Endothelial cell of umbilical vein (primary cell): ENCODE measurements around the gene SLC52A1. TPM values are rescaled to one million over a fixed set of nuclear protein-coding genes. Genes with fewer than 3 reads are reported as not detected.

Experiments used
- BruUV-seq: library from RNA; stranded (reverse); fragments of 400-500 nt; replicated peaks from 2 replicates; lab custom pipeline; 2021; lab: Mats Ljungman, UMichigan
- CTCF ChIA-PET: fragments of 300-600, 350-600 bp; sonication (Branson Sonifier 250); formaldehyde crosslinking; loops from one replicate; lab custom pipeline; 2021; ENCODE audit warnings: antibody characterized with exemption, inconsistent platforms; lab: Charles Lee
- POLR2A ChIA-PET: fragments of 300-600, 350-600 bp; sonication (Branson Sonifier 250); formaldehyde crosslinking; loops from one replicate; lab custom pipeline; 2021; ENCODE audit warnings: antibody characterized with exemption, inconsistent platforms; lab: Charles Lee
- DNase-seq: peaks from one replicate; pipeline ENCODE4 v3.0.0-alpha.2; 2011; ENCODE audit warnings: low read depth, low spot score
- FAIRE-seq: peaks from 2 replicates; lab custom pipeline; 2011; peaks lifted over from hg19 to GRCh38; lab: Jason Lieb, UNC
- H2AFZ ChIP-seq: 2 replicates; pipeline ENCODE4 v1.6.0; 2012; ENCODE audit warnings: low read depth, low read length, control low read depth, inconsistent platforms
- H3K27ac ChIP-seq: 2 replicates; pipeline ENCODE4 v1.5.1; 2011; ENCODE audit warnings: low read depth, mild to moderate bottlenecking, control low read depth, low read length, moderate library complexity; ENCODE audit not compliant: insufficient read depth
- H3K27me3 ChIP-seq, 2 experiments: 2 replicates each; pipeline versions ENCODE4 v1.6.0 to v1.6.1; 2011; ENCODE audit warnings: low read length in 2 of 2, mixed read lengths in 1 of 2; ENCODE audit not compliant: control insufficient read depth in 2 of 2, insufficient read depth in 2 of 2
- H3K36me3 ChIP-seq, 2 experiments: 2 replicates in 1 of 2; 3 replicates in 1 of 2; pipeline ENCODE4 v1.5.1; 2011; ENCODE audit warnings: low read length in 2 of 2, mild to moderate bottlenecking in 1 of 2, moderate library complexity in 1 of 2; ENCODE audit not compliant: control insufficient read depth in 2 of 2, insufficient read depth in 2 of 2; ENCODE audit errors: extremely low read depth in 1 of 2
- H3K4me1 ChIP-seq: 3 replicates; pipeline ENCODE4 v1.5.1; 2011; ENCODE audit warnings: mild to moderate bottlenecking, low read length; ENCODE audit not compliant: control insufficient read depth, insufficient read depth; ENCODE audit errors: extremely low read depth
- H3K4me2 ChIP-seq: 2 replicates; pipeline ENCODE4 v1.6.1; 2011; ENCODE audit warnings: low read length, control low read depth, mixed read lengths; ENCODE audit not compliant: insufficient read depth
- H3K4me3 ChIP-seq, 3 experiments: fragments of 200-600 bp in 1 of 3; sonication (generic), shearing (Covaris generic) in 1 of 3; replicated peaks in 1 of 3; 2 replicates each; pipeline ENCODE4 v1.5.1; 2011 to 2016; ENCODE audit warnings: control low read depth in 3 of 3, low read length in 3 of 3, mild to moderate bottlenecking in 2 of 3, inconsistent platforms in 1 of 3, low read depth in 1 of 3, moderate library complexity in 1 of 3; ENCODE audit not compliant: insufficient read depth in 1 of 3
- H3K79me2 ChIP-seq: 2 replicates; pipeline ENCODE4 v1.6.0; 2012; ENCODE audit warnings: low read length, inconsistent platforms; ENCODE audit not compliant: control insufficient read depth, insufficient read depth
- H3K9ac ChIP-seq: replicated peaks from 2 replicates; pipeline ENCODE3; 2011; ENCODE audit warnings: low read length, control low read depth; ENCODE audit not compliant: insufficient read depth; ENCODE audit errors: extremely low read depth
- H3K9me1 ChIP-seq: replicated peaks from 3 replicates; pipeline ENCODE4 v1.6.0; 2011; ENCODE audit warnings: mild to moderate bottlenecking, low read length; ENCODE audit not compliant: control insufficient read depth, insufficient read depth; ENCODE audit errors: extremely low read depth
- H3K9me3 ChIP-seq: replicated peaks from 2 replicates; pipeline ENCODE4 v1.5.1; 2012; ENCODE audit warnings: low read length, inconsistent platforms; ENCODE audit not compliant: control insufficient read depth, insufficient read depth
- H4K20me1 ChIP-seq: replicated peaks from 2 replicates; pipeline ENCODE3; 2011; ENCODE audit warnings: mild to moderate bottlenecking, low read length; ENCODE audit not compliant: control insufficient read depth, insufficient read depth; ENCODE audit errors: extremely low read depth
- EZH2 ChIP-seq: IDR thresholded peaks from 2 replicates; pipeline ENCODE4 v1.6.1; 2012; ENCODE audit warnings: borderline replicate concordance, low read depth, mild to moderate bottlenecking, moderate library complexity, low read length, inconsistent platforms; ENCODE audit not compliant: severe bottlenecking
- FOS ChIP-seq: IDR thresholded peaks from 2 replicates; pipeline ENCODE4 v1.6.1; 2011; ENCODE audit warnings: mild to moderate bottlenecking, low read length, moderate library complexity, borderline replicate concordance; ENCODE audit not compliant: insufficient read depth
- GATA2 ChIP-seq: IDR thresholded peaks from 2 replicates; pipeline ENCODE4 v1.7.0; 2011; ENCODE audit warnings: low read depth, mild to moderate bottlenecking, moderate library complexity, mixed read lengths, low read length; ENCODE audit not compliant: insufficient read length, insufficient read depth
- JUN ChIP-seq: IDR thresholded peaks from 2 replicates; pipeline ENCODE4 v1.6.1; 2011; ENCODE audit warnings: borderline replicate concordance, low read depth; ENCODE audit not compliant: insufficient read length, insufficient read depth
- MYC ChIP-seq: IDR thresholded peaks from one replicate; pipeline ENCODE4 v1.6.1; 2011; ENCODE audit warnings: mild to moderate bottlenecking, low read depth, low read length
- POLR2A ChIP-seq: IDR thresholded peaks from 2 replicates; pipeline ENCODE4 v1.6.1; 2012; ENCODE audit warnings: low read depth, mild to moderate bottlenecking, control low read depth, low read length
- POLR2AphosphoS5 ChIP-seq: IDR thresholded peaks from 2 replicates; pipeline ENCODE4 v1.6.1; 2012; ENCODE audit warnings: low read depth, mild to moderate bottlenecking, control low read depth, low read length, moderate library complexity; ENCODE audit not compliant: insufficient read depth
- dilution Hi-C: fragments of 300-500 bp; cut with MboI; formaldehyde crosslinking; loops from one replicate; pipeline ENCODE4 v1.15.0; 2019; ENCODE audit warnings: low sequenced_read_pairs; ENCODE audit not compliant: extremely low pct_ligation_motif_present
- intact Hi-C: fragments of 100-400 bp; cut with micrococcal nuclease; formaldehyde crosslinking; loops from one replicate; pipeline ENCODE4 v1.10.0; 2022
- polyA plus RNA-seq, 4 experiments: library from polyadenylated mRNA; depleted of rRNA in 3 of 4; stranded (reverse) in 3 of 4; unstranded in 1 of 4; fragments of >200 nt; gene quantifications; 2 replicates each; pipeline versions ENCODE4 v1.2.1 to v1.2.3, GENCODE V29; 2011 to 2012; ENCODE audit warnings: missing spikeins in 1 of 4
- total RNA-seq: library from RNA; stranded (reverse); gene quantifications from 2 replicates; pipeline ENCODE4 v1.2.3, GENCODE V29; 2021
- TF ChIP-seq, protein P1 (sequence below), 2 donors: IDR thresholded peaks; 1 replicate in 1 of 2; 2 replicates in 1 of 2; pipeline ENCODE4 v1.5.1; 2011; ENCODE audit warnings: low read length in 2 of 2, mild to moderate bottlenecking in 2 of 2, moderate library complexity in 2 of 2, control low read depth in 1 of 2, inconsistent platforms in 1 of 2, low read depth in 1 of 2; ENCODE audit not compliant: insufficient read depth in 1 of 2; ENCODE audit errors: extremely low read depth in 1 of 2
- TF ChIP-seq, protein P2 (sequence below): IDR thresholded peaks from 2 replicates; pipeline ENCODE4 v1.6.1; 2011; ENCODE audit not compliant: insufficient read depth, insufficient read length

SLC52A1 gene
- total and polyA plus RNA-seq, 2 donors (not counting 3 experiments of a cell fraction or from before 2014, with no cell fraction given): 0.04 TPM; not detected in 1

DNA sequence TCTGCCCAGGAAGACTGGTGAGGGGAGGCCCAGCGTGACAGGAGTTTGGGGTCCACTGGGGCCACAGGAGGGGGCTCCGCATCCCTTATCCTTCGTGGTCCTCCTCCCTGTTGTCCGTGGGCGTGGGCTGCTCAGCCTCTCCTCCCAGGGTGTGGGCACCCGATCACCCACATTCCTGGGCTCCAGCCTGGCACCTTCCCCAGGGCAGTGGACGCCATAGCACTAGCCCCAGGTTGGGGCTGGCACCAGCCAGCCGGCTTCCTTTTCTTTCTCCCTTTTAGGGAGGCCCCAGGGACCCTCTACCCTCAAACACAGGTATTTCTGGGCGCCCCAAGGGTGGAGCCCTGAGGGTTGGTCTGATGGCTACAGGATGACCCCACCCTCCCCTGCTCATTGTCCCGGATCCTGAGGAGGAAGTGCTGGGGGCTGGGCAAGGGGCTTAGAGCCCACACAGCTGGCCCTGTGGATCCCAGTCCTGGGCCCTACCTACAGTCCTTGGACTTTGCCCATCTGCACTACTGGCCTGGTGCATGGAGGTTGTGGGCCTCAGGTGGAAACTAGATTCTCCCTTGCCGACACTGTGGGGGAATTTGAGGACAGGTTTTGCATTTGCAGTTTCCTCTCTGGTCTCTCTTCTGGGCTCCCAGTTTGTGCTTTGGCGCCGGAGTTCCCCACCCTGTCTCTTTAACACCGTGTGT is 36.3 kb downstream of the SLC52A1 start:
- Histone ChIP-seq H3K9me3 (no peaks in the 10 kb centered on the region), H3K9ac (peak overlapping the region; percentile 49), H3K4me2 (peak overlapping the region; percentile 87), H4K20me1 (no peaks in the 10 kb centered on the region), H3K36me3 (peaks cover 12 to 30% of the 10 kb centered on the region in 2 experiments), H3K9me1 (no peaks in the 10 kb centered on the region), H3K27me3 (no peaks in the 10 kb centered on the region), H3K79me2 (peaks cover 34% of the 10 kb centered on the region), H3K4me3 (peak overlapping the region; percentile 77 to 95 (median 82)), H3K4me1 (peaks cover 19% of the 10 kb centered on the region), H3K27ac (peak overlapping the region; percentile 23), H2AFZ (no peak overlapping the region)
- ChIA-PET CTCF (interaction anchor here (1.3 to 4.2 kb wide), 4 partner anchors 8 to 90 kb away, joined by 6 to 21 read pairs (median 14); partner anchors contain the start of genes CAMTA2, RNF167 and SLC25A11), POLR2A (no interaction called here)
- dilution Hi-C loops (no loop called here), intact Hi-C loops (loop anchor here (2.0 kb wide), 1 partner anchor 58 kb away; the partner anchor contains the start of genes RNF167 and SLC25A11)
- DNase-seq: no peak
- TF ChIP-seq JUN: no peak
- no peak for TF ChIP-seq FOS
- no peak for TF ChIP-seq POLR2AphosphoS5
- TF ChIP-seq, protein P1, sequence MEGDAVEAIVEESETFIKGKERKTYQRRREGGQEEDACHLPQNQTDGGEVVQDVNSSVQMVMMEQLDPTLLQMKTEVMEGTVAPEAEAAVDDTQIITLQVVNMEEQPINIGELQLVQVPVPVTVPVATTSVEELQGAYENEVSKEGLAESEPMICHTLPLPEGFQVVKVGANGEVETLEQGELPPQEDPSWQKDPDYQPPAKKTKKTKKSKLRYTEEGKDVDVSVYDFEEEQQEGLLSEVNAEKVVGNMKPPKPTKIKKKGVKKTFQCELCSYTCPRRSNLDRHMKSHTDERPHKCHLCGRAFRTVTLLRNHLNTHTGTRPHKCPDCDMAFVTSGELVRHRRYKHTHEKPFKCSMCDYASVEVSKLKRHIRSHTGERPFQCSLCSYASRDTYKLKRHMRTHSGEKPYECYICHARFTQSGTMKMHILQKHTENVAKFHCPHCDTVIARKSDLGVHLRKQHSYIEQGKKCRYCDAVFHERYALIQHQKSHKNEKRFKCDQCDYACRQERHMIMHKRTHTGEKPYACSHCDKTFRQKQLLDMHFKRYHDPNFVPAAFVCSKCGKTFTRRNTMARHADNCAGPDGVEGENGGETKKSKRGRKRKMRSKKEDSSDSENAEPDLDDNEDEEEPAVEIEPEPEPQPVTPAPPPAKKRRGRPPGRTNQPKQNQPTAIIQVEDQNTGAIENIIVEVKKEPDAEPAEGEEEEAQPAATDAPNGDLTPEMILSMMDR (IDR thresholded peaks at IDR 0.05; ENCODE audit: extremely low read depth in 1 of 2, insufficient read depth in 1 of 2, low read depth in 1 of 2, low read length in 2 of 2): no peak
- TF ChIP-seq POLR2A: no peak
- TF ChIP-seq GATA2: no peak
- TF ChIP-seq, protein P2, sequence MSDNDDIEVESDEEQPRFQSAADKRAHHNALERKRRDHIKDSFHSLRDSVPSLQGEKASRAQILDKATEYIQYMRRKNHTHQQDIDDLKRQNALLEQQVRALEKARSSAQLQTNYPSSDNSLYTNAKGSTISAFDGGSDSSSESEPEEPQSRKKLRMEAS: no peak
- no peak for TF ChIP-seq MYC
- TF ChIP-seq EZH2: no peak
- no TSS peak for BruUV-seq
- no peak for FAIRE-seq
